ENCODE results near the gene FNIP1.
"Not testable (repeated sequence)": the region's sequence is repeated elsewhere in the genome, so short reads cannot be mapped to it uniquely, and the experiment has no call there.

FNIP1 gene

DNA sequence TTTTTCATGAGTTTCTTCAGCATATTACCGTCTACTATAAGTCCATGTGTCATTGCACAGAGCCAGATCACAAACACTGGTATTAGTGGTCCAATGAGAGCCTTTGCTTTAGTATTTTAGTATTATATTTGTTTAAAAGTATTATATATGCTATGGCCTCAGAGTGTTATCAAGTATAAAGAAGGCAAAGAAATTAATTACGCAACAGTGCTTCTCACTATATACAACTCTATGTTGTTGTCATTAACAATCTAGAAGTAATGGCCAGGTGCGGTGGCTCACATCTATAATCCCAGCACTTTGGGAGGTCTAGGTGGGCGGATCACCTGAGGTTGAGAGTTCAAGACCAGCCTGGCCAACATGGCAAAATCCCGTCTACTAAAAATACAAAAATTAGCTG lies 114.6 kb downstream of the FNIP1 start:
- DNase-seq, result no peak

DNA sequence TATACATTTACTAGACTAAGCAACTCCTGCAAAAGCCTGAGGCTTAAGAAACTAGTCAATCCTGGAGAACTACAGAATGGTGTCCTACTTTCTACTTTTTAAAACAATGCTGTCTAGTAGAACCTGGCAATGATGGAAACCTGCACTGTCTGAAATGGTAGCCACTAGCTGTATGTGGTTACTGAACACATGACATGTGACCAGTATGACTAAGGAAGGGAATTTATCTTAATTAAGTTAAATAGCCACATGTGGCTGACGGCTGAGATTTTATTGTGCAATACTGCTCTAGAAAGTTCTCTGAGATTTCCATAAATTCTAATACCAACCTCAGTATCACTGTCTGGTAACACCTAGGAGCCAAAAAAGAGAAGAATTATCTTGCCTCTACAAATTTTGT lies 116.9 kb downstream of the FNIP1 start:
- no peak for DNase-seq

DNA sequence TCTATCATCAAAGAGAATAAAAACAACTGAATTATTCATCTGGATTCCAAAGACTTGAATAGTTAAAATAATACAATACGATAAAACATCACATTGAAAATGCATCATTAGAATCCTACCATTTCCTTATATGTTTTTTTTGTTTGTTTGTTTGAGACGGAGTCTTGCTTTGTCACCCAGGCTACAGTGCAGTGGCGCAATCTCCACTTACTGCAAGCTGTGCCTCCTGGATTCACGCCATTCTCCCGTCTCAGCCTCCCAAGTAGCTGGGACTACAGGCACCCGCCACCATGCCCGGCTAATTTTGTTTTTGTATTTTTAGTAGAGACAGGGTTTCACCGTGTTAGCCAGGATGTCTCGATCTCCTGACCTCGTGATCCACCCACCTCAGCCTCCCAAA lies 118.5 kb downstream of the FNIP1 start:
- not testable (repeated sequence) for DNase-seq

DNA sequence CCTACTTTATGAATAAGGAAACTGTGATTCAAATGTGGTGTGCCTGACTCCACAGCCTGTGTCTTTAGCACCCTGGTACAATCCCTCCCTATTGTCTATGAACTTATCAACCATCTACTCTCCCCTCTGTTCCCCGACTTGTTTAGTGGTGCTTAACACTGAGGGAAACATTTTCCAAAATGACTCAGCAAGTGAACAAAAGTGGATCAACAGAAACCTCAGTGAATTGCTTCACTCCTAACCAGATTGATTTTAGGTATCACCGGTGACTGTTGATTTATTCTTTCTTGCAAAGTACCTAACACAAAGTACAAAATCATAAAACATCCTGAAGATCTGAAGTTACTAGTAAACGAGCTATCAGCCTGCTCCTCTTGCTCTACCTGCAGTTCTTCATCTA lies 119.7 kb downstream of the FNIP1 start:
- DNase-seq, result no peak

DNA sequence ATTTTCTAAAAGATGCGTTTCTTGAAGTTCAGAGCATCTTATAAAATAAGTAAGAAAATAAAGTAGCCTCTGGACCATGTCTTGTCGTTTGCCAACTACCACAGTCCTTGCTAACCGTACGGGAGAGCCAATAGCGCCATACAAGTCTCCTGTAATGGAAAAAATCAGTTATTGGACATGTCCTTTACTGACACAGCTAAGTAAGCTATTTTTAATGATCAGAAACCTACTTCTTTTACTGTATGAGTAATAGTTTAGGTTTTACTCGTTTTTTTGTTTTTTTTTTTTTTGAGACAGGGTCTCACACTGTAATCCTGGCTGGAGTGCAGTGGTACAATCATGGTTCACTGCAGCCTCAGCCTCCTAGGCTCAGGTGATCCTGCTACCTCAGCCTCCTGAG lies 124.0 kb downstream of the FNIP1 start:
- no peak for DNase-seq

DNA sequence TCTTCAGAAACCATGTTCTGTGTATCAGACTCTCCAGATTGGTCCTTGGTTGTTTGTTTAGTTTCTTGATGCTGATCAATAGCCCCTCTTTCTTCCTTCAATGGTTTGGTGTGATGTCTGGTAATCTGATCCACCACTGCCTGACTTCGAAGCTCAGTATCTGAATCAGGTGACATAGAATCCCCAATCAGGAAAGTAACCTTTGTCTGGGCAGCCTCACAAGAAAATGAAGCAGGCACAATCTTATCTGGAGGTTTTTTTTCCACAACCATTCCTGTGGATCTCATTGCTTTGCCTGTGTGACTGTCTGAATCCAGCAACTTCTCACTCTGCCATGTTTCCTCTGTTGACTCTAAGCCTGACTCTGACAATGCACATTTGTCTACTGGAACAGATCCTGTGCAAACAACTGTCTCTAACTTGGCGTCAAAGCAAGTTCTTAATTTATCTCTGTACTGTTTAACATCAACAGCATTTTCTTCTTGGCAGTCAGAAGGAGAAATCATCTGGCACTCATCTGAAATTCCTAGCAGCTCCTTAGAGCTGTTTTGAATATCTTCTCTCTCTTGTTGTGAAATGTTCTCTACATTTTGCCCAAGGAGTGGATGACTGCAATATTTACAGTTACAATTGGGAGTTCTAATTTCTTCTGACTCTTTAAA lies 124.7 kb downstream of the FNIP1 start:
- DNase-seq, result no peak

DNA sequence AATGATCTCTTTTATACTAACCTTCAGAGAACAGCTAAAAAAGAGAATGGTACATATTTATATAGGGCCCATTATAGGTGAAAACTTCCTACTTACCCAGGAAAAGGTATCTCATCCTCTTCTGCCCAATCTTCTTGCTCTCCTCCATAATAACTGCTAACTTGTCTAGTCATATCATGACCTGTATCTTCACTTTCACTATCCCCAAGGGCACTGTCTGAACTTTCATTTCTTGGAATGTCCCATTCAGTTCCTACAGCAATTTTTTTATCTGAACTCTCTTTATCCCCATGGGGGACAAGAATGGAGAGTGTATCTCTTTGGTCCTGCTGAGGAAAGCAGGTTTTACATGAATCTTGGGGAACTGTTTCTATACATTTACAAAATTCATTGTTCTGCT lies 125.4 kb downstream of the FNIP1 start:
- DNase-seq, result no peak

DNA sequence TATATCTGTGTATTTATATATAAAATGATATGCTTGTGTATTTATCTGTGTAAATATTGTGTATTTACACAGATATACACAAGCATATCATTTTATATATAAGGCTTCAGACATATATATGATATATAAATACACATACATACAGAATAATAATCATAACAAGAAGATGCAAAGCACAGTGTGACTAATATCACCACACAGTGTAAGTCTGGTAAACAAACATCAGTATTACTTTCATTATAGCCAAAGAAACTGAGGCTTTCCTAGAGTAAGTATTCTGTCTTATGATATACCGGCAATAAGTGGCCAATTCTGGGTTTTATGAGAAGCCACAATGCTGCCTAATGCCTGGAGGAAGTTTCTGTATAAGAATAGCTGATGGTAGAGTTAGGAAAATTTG lies 131.9 kb downstream of the FNIP1 start:
- no peak for DNase-seq

DNA sequence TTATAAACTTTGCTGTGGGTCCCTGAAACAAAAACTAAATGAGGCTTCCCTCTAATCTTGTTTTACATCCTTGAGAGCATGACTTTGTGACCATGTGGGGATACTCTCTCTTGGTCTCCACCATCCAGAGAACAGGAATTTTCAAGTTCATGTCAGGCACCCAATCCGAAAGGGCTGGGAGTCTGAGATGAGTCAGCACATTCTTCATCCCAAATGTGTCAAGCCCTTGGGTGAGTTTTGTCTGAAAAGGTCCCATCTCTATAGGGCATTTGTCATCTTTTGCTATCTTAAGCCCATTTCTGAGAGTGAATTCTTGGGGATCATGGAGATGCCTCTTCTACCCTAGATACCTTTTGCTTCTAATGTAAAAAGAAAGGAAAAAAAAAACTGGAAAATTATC lies 134.9 kb downstream of the FNIP1 start:
- no peak for DNase-seq

DNA sequence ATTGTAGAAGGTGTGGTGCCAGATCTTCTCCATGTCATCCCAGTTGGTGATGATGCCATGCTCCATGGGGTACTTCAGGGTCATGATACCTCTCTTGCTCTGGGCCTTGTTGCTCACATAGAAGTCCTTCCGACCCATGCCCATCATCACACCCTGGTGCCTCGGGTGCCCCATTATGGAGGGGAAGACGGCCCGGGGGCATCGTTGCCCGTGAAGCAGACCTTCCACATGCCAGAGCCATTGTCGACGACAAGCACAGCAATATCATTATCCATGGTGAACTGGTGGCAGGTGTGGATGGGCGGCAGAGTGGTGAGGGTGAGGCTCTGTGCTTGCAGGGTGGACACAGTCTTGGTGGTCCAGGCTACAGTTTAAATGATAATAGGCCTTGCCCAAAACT lies 137.0 kb downstream of the FNIP1 start:
- DNase-seq, result no peak

DNA sequence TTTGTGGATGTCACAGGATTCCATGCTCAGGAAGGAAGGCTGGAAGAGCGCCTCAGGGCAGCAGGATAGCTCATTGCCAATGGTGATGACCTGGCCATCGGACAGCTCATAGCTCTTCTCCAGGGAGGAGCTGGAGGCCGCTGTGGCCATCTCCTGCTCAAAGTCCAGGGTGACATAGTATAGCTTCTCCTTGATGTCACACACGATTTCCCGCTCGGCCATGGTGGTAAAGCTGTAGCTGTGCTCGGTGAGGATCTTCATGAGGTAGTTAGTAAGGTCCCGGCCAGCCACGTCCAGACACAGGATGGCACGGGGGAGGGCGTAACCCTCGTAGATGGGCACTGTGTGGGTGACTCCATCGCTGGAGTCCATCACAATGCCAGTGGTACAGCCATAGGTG lies 137.5 kb downstream of the FNIP1 start:
- no peak for DNase-seq

DNA sequence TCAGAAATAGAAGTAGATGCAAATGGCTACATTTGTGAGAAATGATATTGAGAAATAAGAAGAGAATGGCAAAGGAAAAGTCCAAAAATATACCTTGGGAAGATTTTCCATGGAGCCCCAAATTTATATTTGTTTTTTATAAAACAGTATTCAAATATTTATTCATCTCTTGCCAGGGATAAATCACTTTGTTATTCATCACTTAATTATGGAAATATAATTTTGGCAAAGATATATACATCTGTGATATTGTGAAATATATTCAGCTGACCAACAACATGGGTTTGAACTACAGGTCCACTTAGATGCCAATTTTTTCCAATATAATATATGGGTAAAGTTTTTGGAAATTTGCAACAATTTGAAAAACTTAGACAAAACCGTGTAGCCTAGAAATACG lies 142.0 kb downstream of the FNIP1 start:
- DNase-seq, result no peak

DNA sequence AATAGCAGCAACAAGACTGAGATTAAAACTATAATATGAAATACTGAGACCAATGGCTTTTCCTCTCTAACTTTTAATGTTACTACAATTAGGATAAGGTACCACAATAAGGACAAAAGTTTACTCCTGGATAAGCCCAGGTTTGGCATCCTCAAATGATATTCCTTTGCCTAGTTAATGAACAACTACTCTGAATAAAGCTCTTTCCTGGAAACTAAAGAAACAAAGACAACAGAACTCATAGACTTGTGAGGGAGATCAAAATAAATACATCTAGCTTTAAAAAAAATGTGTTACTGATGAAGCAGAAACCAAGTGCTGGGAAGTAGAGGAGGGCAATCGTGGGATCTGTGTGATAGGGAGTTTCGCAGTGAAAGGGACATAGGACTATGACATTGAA lies 142.5 kb downstream of the FNIP1 start:
- DNase-seq, result no peak

DNA sequence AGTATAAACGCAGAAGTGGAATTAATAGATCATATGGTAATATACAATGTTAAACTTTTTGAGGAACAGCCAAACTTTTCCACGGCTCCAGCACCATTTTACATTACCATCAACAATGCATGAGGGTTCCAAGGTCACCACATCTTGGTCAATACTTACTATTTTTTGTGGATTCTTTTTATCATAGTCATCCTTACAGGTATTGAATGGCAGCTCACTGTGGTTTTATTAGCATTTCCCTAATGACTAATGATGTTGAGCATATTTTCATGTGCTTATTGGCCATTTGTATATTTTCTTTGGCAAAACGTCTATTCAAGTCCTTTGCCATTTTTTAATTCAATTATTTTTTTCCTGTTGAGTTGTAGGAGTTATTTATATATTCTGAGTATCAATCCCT lies 147.7 kb downstream of the FNIP1 start:
- no peak for DNase-seq

DNA sequence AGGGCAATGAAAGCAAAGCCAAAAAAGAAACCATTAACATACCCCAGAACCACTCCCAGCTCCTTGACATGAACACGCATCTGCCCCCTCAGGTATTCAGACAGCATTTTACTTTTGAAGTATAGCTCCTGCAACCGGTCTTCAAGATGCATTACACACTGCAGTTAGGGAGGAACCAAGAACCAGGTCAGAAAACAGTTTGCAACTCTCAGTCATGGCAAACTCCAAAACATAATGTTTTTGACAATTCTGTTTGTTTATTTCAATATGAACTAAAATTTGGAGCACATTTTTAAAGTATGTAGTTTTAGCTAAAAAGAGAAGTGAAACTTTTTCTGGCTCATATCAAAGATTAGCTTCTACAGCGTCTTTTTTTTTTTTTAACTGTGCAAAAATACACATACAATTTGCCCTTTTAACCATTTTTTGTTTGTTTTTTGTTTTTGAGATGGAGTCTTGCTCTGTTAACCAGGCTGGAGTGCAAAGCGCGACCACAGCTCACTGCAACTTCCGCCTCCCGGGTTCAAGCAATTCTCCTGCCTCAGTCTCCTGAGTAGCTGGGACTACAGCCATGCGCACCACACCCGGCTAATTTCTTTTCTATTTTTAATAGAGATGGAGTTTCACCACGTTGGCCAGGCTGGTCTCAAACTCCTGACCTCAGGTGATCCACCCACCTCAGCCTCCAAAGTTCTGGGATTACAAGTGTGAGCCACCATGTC lies 149.6 kb downstream of the FNIP1 start:
- DNase-seq, result no peak

DNA sequence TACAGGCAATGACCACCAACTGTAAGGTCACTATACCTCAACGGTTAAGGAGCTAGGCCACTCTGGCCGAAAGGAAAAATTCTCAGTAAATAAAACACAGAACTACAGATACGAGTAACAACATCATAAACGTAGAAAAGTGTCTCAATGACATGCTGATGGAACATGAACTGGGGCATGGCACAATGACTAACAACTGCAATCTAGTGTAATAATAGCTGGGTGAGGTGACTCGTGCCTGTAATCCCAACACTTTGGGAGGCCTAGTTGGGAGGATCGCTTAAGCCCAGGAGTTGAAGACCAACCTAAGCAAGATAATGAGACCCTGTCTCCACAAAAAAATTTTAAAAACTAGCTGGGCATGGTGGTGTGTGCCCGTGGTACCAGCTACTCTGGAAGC lies 152.0 kb downstream of the FNIP1 start:
- DNase-seq, result no peak

DNA sequence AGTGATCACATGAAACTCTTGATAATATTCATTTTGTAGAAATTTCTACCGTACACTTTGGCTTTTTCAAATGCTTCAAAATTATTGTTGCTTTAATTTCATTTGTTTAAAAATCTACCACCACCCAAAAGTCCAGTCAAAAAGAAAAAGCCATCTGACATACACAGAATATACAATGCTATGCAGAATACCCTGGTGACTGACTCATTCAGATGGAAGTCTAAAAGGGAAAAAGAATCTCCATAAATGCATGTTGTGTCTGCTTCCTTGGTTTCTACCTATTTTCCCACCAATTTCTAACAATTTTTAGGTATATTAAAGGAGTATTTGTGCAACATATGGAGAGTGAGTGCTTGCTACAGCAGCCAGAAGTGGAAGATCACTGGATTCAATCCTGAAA lies 152.4 kb downstream of the FNIP1 start:
- DNase-seq, result no peak

DNA sequence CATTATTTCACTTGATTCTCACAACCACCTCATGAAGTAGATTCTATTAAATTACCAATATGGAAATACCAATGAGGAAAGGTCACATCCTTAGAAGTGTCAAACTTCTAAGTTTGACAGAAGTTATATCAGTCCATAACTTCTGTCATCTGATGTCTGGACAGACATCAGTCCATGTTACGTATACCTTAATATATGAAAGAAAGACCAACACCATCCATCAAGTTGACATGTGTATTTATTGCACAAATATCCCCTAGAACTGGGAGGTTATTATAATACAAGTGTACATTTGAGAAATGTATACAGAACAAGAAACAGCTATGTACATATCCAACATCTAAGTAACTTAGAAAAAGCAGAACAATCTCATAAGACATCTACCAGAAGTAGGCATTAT lies 155.3 kb downstream of the FNIP1 start:
- DNase-seq, result no peak

DNA sequence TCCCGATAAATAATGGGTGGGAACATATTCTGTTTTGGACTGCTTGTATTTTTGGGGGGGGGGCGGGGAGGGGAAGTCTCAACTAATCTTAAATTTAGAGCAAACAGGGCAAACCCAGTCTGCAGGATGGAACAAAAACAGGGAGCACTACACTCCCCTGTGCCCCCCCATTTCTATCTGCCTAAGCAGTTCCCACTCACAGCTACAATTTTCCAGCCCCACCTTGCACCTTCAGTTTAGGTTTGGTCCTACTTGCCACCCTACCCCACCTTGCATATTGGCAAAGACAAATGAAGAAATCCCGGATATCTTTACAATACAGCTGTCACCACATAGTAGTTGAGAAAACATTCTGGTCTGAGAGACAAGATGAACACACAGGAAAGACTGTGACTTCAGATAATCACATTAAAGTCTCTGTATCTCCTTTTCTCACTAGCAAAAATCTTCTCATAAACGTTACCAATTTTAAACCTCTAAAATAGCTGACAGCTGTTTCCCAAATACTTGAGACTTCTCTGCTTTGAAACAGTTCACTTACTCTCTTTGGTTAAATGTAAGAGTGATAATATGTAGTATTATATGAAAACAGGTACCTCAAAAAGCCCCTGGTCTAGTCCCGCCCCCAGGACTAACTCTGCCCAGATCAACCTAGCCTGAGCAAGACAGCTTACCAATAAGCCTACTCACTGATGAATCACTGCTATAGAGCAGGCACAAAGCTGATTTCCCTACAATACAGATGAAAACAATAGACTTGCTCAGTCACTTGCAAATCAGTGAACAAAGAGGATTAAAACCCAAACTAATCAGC lies 156.6 kb downstream of the FNIP1 start:
- peak; percentile 82 for DNase-seq

DNA sequence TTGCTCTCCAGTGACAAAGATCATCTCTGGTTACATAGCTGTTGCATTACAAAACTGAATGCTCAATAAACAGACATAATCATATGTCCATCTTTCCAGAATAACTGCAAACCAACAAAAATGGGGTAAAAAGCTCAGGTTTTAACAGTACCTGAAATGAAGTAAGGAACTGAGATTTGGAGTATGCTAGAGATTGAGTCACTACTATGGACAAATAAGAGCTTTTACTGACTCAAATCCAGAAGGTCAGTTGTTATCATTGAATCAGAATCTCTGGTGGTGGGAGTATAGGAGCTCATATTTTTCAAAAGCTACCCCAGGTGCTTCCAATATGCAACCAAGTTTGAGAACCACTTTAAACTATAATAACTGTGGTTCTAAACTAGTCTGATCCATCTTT lies 157.7 kb downstream of the FNIP1 start:
- DNase-seq, result no peak

DNA sequence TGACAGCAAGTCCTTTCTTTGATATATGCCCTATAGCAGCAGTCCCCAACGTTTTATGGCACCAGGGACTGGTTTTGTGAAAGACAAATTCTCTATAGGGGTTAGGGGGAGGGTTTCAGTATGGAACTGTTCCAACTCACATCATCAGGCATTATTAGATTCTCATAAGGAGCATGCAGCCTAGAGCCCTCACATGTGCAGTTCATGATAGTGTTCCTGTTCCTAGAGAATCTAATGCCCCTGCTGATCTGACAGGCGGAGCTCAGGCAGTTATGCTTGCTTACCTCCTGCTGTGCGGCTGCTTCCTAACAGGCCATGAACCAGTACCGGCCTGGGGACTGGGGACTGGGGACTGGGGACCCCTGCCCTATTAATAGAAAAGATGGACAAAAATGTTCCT lies 159.1 kb downstream of the FNIP1 start:
- no peak for DNase-seq

DNA sequence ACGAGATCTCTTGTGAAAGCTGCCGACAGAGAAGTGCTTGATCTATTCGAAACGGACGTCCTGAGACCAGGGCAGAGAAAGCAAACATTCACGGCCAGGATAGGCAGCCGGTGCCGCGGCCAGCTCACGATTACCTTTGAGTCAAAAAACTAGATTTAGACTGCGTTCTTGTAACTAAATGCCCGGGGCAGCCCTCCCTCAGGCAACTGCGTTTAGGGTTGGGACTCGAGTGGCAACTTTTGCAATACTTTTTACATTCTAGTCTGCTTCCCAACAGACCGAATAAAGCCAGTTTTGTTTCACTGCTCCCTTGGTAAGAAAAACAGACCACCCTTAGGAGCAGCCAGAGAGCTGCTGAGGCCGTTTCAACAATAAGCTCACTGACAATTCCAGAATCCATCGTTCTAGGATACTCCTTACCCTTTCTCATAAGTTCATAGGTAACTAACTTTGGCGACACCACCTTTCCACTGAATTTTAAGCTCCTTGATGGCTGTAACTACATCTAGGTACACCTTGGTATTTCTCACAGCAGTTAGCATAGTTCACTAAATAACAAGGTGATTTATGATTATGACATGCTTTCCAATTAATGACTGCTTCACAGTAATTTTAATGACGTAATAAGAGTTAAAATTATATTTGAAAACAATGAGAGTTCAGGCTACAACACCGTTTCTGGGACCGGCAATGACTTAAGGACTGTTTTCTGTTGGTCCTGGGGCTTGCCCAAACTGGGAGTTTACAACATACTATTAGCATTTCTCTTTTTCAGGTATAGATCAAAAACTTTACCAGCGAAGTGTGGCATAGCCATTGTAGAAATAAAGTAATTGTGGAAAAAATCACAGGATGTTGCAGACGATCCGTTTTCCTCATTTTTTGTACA lies 160.9 kb downstream of the FNIP1 start:
- no peak for DNase-seq
